HepG2 (cell line): ENCODE measurements around the gene TMEM135. TPM values are rescaled to one million over a fixed set of nuclear protein-coding genes. Genes with fewer than 3 reads are reported as not detected.

Experiments used
- ARNT2 ChIP-seq: sonication (generic); formaldehyde crosslinking; IDR thresholded peaks from 2 replicates; pipeline ENCODE4 v1.8.0; 2022; ENCODE audit warnings: mild to moderate bottlenecking, low read depth, missing genetic modification reagents, moderate library complexity
- ATRX ChIP-seq: sonication (generic); formaldehyde crosslinking; IDR thresholded peaks from 2 replicates; pipeline ENCODE4 v1.4.0; 2020; ENCODE audit warnings: missing genetic modification reagents, borderline replicate concordance
- GABPB1 ChIP-seq: IDR thresholded peaks from 2 replicates; pipeline ENCODE4 v1.6.1; 2016; ENCODE audit warnings: mild to moderate bottlenecking, missing genetic modification reagents, moderate library complexity, missing compliant biosample characterization
- HES4 ChIP-seq: sonication (generic); formaldehyde crosslinking; IDR thresholded peaks from 2 replicates; pipeline ENCODE4 v1.9.0; 2021; ENCODE audit warnings: mild to moderate bottlenecking, missing genetic modification reagents, borderline replicate concordance
- JUND ChIP-seq: sonication (generic); formaldehyde crosslinking; IDR thresholded peaks from 2 replicates; pipeline ENCODE4 v1.8.0; 2022; ENCODE audit warnings: mild to moderate bottlenecking, missing genetic modification reagents
- KLF16 ChIP-seq, 2 experiments: sonication (generic) in 1 of 2; formaldehyde crosslinking in 1 of 2; IDR thresholded peaks; 2 replicates each; pipeline versions ENCODE4 v1.6.1 to v1.8.0; 2016 to 2023; ENCODE audit warnings: missing genetic modification reagents in 2 of 2, missing compliant biosample characterization in 1 of 2
- NBN ChIP-seq: fragments of 450-650 bp; conservative IDR thresholded peaks from 2 replicates; pipeline ENCODE4 v1.6.1; 2017
- NFE2 ChIP-seq: sonication (generic); formaldehyde crosslinking; IDR thresholded peaks from 2 replicates; pipeline ENCODE4 v1.4.0; 2020; ENCODE audit warnings: missing genetic modification reagents
- NPAS2 ChIP-seq: sonication (generic); formaldehyde crosslinking; IDR thresholded peaks from 2 replicates; pipeline ENCODE4 v1.8.0; 2022; ENCODE audit warnings: mild to moderate bottlenecking, missing genetic modification reagents, borderline replicate concordance
- RCOR2 ChIP-seq: IDR thresholded peaks from 2 replicates; pipeline ENCODE4 v1.6.1; 2016; ENCODE audit warnings: missing biosample characterization, missing genetic modification reagents
- TMF1 ChIP-seq: sonication (generic); formaldehyde crosslinking; IDR thresholded peaks from 2 replicates; pipeline ENCODE4 v1.8.1; 2022; ENCODE audit warnings: low read depth, missing genetic modification reagents
- ZMYM3 ChIP-seq: sonication (generic); formaldehyde crosslinking; IDR thresholded peaks from 2 replicates; pipeline ENCODE4 v1.5.1; 2020; ENCODE audit warnings: mild to moderate bottlenecking, missing genetic modification reagents
- ZNF326 ChIP-seq: sonication (generic); formaldehyde crosslinking; IDR thresholded peaks from 2 replicates; pipeline ENCODE4 v1.4.0; 2020; ENCODE audit warnings: missing genetic modification reagents, borderline replicate concordance
- ZNF430 ChIP-seq: sonication (generic); formaldehyde crosslinking; IDR thresholded peaks from 2 replicates; pipeline ENCODE4 v1.9.0; 2021; ENCODE audit warnings: mild to moderate bottlenecking, missing genetic modification reagents
- ZNF550 ChIP-seq: sonication (generic); formaldehyde crosslinking; IDR thresholded peaks from 2 replicates; pipeline ENCODE4 v1.4.0; 2020; ENCODE audit warnings: mild to moderate bottlenecking, missing genetic modification reagents, borderline replicate concordance
- ZNF629 ChIP-seq: sonication (generic); formaldehyde crosslinking; conservative IDR thresholded peaks from 2 replicates; pipeline ENCODE4 v1.5.0; 2020; ENCODE audit warnings: missing genetic modification reagents
- polyA plus RNA-seq, 8 experiments: library from polyadenylated mRNA; depleted of rRNA in 3 of 8; stranded (reverse) in 7 of 8; unstranded in 1 of 8; fragments of >200 nt; fragmentation: Illumina TruSeq in 4 of 8; extraction: Trizol in 4 of 8; gene quantifications; 2 replicates each; pipeline versions ENCODE4 v1.2.1 to v1.2.3, GENCODE V29; 2011 to 2016; ENCODE audit warnings: low read depth in 4 of 8, missing spikeins in 1 of 8, mixed read lengths in 1 of 8; ENCODE audit not compliant: insufficient read depth in 1 of 8
- total RNA-seq, 5 experiments: library from RNA; depleted of rRNA; stranded (reverse); fragments of >200 nt; fragmentation: Illumina TruSeq; extraction: Trizol; gene quantifications; 2 replicates each; pipeline ENCODE4 v1.2.3, GENCODE V29; 2016; ENCODE audit warnings: low read depth in 1 of 5
- TF ChIP-seq, protein P1 (sequence below): sonication (generic); formaldehyde crosslinking; IDR thresholded peaks from 2 replicates; pipeline ENCODE4 v1.8.0; 2022; ENCODE audit warnings: low read depth, missing genetic modification reagents
- TF ChIP-seq, protein P2 (sequence below): fragments of 450-650 bp; IDR thresholded peaks from 2 replicates; pipeline ENCODE4 v1.6.1; 2016
- TF ChIP-seq, protein P3 (sequence below): sonication (generic); formaldehyde crosslinking; IDR thresholded peaks from 2 replicates; pipeline ENCODE4 v1.8.0; 2022; ENCODE audit warnings: mild to moderate bottlenecking, missing genetic modification reagents, moderate library complexity
- TF ChIP-seq, protein P4 (sequence below): sonication (generic); formaldehyde crosslinking; IDR thresholded peaks from 2 replicates; pipeline ENCODE4 v1.4.0; 2020; ENCODE audit warnings: mild to moderate bottlenecking, missing genetic modification reagents
- TF ChIP-seq, protein P5 (sequence below): sonication (generic); formaldehyde crosslinking; IDR thresholded peaks from 2 replicates; pipeline ENCODE4 v1.4.0; 2020; ENCODE audit warnings: mild to moderate bottlenecking, missing genetic modification reagents

TMEM135 gene
- total and polyA plus RNA-seq, 2 of the 13 experiments (the other 11 are each of a cell fraction or from before 2014, with no cell fraction given): 36.6 to 88.9 TPM

DNA sequence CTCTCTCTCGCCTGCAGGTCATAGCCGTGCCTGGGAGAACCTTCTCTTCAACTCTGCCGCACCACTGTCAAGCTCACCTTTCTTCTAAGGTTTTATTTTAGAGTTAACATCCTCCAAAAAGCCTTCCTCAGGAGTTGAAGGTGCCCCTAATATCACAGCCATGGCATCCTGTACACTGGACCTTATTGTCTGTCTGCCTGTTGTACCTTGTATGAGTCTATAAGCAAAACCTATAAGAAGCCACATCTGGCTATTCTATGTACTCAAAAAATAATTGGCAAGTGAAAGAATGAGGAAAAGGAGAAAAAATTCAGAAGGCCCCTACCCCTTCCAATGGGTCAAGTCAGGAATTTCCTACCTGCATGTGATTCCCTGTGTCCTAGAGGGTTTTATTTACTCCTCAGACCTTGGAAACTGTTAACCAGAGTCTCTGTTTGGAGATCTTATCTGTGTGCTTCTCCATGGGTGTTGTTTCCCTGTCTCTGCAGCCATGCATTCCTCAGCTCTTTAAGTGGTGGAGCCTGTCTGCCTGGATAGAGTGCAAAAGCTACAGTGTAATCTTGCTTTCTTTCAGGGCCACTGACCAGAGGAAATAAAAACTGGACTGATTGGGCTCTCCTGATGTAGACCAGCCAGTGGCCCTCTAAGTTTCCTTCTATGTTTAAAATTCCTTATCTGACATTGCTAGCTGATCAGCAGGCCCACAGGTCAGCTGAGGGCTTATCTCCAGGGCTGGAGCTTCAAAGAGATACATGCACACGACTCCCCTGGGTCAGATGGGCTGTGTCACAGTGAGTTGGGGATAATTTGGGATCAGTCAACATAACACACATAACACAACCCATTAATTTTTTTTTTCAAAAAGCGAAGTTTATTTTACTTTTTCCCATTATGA is 37.6 kb upstream of the TMEM135 start (continued):
- TF ChIP-seq, protein P1, sequence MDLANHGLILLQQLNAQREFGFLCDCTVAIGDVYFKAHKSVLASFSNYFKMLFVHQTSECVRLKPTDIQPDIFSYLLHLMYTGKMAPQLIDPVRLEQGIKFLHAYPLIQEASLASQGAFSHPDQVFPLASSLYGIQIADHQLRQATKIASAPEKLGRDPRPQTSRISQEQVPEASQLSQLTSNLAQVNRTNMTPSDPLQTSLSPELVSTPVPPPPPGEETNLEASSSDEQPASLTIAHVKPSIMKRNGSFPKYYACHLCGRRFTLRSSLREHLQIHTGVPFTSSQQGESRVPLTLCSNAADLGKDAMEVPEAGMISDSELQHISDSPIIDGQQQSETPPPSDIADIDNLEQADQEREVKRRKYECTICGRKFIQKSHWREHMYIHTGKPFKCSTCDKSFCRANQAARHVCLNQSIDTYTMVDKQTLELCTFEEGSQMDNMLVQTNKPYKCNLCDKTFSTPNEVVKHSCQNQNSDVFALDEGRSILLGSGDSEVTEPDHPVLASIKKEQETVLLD (CRISPR knock-in tag): no peak
- TF ChIP-seq, protein P2, sequence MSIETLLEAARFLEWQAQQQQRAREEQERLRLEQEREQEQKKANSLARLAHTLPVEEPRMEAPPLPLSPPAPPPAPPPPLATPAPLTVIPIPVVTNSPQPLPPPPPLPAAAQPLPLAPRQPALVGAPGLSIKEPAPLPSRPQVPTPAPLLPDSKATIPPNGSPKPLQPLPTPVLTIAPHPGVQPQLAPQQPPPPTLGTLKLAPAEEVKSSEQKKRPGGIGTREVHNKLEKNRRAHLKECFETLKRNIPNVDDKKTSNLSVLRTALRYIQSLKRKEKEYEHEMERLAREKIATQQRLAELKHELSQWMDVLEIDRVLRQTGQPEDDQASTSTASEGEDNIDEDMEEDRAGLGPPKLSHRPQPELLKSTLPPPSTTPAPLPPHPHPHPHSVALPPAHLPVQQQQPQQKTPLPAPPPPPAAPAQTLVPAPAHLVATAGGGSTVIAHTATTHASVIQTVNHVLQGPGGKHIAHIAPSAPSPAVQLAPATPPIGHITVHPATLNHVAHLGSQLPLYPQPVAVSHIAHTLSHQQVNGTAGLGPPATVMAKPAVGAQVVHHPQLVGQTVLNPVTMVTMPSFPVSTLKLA: 0 out of 2 replicates have a peak, but pooled peaks have one; percentile 6
- peak in 1 of 2 experiments; percentile 60; a peak in 1 of 4 replicates for TF ChIP-seq KLF16 (CRISPR knock-in tag; IDR thresholded peaks at IDR 0.05)
- TF ChIP-seq HES4: no peak
- TF ChIP-seq ZNF629 (CRISPR knock-in tag): peak; percentile 61; the same call in 1 of the 2 replicates
- TF ChIP-seq NFE2 (CRISPR knock-in tag): peak; percentile 40; the same call in 1 of the 2 replicates
- TF ChIP-seq ZNF326 (CRISPR knock-in tag): no peak
- TF ChIP-seq, protein P3, sequence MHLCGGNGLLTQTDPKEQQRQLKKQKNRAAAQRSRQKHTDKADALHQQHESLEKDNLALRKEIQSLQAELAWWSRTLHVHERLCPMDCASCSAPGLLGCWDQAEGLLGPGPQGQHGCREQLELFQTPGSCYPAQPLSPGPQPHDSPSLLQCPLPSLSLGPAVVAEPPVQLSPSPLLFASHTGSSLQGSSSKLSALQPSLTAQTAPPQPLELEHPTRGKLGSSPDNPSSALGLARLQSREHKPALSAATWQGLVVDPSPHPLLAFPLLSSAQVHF: no peak
- TF ChIP-seq ARNT2 (CRISPR knock-in tag): no peak
- TF ChIP-seq, protein P4, sequence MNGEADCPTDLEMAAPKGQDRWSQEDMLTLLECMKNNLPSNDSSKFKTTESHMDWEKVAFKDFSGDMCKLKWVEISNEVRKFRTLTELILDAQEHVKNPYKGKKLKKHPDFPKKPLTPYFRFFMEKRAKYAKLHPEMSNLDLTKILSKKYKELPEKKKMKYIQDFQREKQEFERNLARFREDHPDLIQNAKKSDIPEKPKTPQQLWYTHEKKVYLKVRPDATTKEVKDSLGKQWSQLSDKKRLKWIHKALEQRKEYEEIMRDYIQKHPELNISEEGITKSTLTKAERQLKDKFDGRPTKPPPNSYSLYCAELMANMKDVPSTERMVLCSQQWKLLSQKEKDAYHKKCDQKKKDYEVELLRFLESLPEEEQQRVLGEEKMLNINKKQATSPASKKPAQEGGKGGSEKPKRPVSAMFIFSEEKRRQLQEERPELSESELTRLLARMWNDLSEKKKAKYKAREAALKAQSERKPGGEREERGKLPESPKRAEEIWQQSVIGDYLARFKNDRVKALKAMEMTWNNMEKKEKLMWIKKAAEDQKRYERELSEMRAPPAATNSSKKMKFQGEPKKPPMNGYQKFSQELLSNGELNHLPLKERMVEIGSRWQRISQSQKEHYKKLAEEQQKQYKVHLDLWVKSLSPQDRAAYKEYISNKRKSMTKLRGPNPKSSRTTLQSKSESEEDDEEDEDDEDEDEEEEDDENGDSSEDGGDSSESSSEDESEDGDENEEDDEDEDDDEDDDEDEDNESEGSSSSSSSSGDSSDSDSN: peak; percentile 31; the same call in 1 of the 2 replicates
- TF ChIP-seq JUND (CRISPR knock-in tag): no peak; the same call in 1 of the 2 replicates
- no peak for TF ChIP-seq NPAS2 (CRISPR knock-in tag)
- TF ChIP-seq NBN: no peak
- peak; percentile 86 for TF ChIP-seq RCOR2
- TF ChIP-seq, protein P5, sequence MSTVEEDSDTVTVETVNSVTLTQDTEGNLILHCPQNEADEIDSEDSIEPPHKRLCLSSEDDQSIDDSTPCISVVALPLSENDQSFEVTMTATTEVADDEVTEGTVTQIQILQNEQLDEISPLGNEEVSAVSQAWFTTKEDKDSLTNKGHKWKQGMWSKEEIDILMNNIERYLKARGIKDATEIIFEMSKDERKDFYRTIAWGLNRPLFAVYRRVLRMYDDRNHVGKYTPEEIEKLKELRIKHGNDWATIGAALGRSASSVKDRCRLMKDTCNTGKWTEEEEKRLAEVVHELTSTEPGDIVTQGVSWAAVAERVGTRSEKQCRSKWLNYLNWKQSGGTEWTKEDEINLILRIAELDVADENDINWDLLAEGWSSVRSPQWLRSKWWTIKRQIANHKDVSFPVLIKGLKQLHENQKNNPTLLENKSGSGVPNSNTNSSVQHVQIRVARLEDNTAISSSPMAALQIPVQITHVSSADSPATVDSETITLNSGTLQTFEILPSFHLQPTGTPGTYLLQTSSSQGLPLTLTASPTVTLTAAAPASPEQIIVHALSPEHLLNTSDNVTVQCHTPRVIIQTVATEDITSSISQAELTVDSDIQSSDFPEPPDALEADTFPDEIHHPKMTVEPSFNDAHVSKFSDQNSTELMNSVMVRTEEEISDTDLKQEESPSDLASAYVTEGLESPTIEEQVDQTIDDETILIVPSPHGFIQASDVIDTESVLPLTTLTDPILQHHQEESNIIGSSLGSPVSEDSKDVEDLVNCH: no peak
- no peak for TF ChIP-seq ATRX (CRISPR knock-in tag)
- TF ChIP-seq TMF1 (CRISPR knock-in tag): no peak
- peak; percentile 65; the same call in 1 of the 2 replicates for TF ChIP-seq ZMYM3 (CRISPR knock-in tag)
- no peak for TF ChIP-seq ZNF550 (CRISPR knock-in tag)
- no peak for TF ChIP-seq ZNF430
- TF ChIP-seq GABPB1 (CRISPR knock-in tag): no peak
